GM19438 (cell line): ENCODE measurements around the gene TLK2.
"Not testable (repeated sequence)": the region's sequence is repeated elsewhere in the genome, so short reads cannot be mapped to it uniquely, and the experiment has no call there.

Source experiments
- ATAC-seq: cut with Tn5 transposase; IDR thresholded peaks from one replicate; pipeline ENCODE4 v1.9.1; 2021; ENCODE audit warnings: low read depth; ENCODE audit not compliant: unreplicated experiment

TLK2 gene

DNA sequence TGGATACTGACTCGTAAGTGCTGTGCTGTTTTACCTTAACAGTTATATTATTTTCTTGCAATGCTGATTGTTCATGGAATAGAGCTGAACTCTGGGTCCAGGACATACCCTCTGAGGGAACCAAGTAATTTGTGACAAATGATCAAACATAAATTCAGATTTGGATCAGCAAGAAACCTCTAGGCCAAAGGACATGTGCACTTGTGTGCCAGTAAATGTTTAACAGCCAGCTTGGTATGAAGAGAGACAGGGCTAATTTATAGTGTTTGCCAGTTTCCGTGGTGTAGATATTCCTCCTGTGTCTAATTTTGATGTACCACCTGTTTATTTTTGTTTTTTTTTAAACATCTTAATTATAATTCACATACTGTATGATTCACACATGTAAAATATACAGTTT lies 118.0 kb downstream of the TLK2 start:
- no peak for ATAC-seq

- no peak for ATAC-seq
These were observed 118.5 kb downstream of the TLK2 start for GRCh38 chr17:62597150-62597549.

GRCh38 chr17:62597920-62598319 lies 119.3 kb downstream of the TLK2 start:
- ATAC-seq = no peak

- ATAC-seq = no peak
These were observed 121.5 kb downstream of the TLK2 start for GRCh38 chr17:62599964-62600657.

DNA sequence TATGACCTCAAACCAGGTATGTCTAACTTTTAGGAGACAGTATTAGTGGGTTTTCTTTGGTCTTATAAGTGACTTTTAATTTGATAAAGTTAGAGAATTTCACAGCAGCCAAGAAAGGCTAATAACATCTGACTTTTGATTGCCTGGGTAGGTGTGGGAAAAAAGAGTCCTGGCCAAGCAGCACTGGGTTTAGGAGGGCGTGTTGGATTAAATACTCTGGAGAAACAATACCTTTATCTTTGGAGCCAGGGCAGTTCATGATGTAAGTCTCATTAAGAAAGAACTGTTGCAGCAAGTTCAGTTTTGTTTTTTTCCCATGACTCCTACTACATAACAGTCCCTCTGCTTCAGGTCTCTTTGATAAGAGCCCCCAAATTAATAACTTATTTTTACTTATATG lies 122.2 kb downstream of the TLK2 start:
- ATAC-seq = no peak

DNA sequence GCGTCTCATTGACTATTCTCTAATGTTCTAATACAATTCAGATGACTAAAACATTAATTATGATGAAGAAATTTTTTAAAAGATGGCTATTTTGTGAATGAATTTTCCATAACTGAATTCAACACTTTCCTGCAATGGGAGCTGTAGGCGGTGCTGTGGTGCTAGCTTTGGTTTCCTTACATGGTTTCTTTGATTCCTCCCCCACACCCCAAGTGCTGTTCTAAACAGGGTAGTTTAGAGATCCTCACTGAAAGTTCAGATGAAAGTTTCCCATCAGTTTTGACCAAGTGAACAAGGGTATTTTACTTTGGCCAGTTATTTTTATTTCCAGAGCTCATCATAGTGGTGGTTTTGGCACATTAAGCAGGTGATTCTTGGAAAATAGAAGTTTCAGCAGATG lies 122.8 kb downstream of the TLK2 start:
- no peak for ATAC-seq

GRCh38 chr17:62603783-62604182 lies 125.2 kb downstream of the TLK2 start:
- not testable (repeated sequence) for ATAC-seq

- ATAC-seq = no peak
These were observed 127.0 kb downstream of the TLK2 start for GRCh38 chr17:62605588-62605987.

DNA sequence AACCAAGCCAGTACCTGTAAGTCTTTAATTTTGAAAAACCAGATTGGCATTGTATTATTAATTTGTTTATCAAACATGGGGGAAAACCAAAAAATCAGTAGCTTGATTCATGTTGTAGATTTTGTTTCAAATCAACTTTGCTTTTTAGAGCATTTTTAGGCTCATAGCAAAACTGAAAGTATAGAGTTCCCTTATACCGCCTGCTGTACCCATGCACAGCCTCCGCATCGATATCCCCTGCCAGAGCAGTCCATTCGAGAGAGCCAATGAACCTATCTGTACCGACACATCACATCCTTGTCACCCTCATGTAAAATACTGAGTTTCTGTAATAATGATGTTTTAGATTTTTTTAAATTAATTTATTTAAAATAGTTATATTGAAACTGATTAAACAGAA lies 132.7 kb downstream of the TLK2 start:
- ATAC-seq = no peak

GRCh38 chr17:62611728-62612127 lies 133.1 kb downstream of the TLK2 start:
- no peak for ATAC-seq

DNA sequence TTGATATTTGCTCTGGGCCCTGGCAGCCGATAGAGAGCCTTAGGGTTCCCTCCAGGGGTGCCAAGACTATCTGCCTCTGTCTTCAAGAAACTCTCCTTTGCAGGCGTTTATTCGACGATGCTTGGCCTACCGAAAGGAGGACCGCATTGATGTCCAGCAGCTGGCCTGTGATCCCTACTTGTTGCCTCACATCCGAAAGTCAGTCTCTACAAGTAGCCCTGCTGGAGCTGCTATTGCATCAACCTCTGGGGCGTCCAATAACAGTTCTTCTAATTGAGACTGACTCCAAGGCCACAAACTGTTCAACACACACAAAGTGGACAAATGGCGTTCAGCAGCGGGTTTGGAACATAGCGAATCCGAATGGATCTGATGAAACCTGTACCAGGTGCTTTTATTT lies 133.7 kb downstream of the TLK2 start:
- not testable (repeated sequence) for ATAC-seq

GRCh38 chr17:62613095-62613494 lies 134.5 kb downstream of the TLK2 start:
- not testable (repeated sequence) for ATAC-seq

GRCh38 chr17:62614142-62614541 lies 135.5 kb downstream of the TLK2 start:
- ATAC-seq = no peak

DNA sequence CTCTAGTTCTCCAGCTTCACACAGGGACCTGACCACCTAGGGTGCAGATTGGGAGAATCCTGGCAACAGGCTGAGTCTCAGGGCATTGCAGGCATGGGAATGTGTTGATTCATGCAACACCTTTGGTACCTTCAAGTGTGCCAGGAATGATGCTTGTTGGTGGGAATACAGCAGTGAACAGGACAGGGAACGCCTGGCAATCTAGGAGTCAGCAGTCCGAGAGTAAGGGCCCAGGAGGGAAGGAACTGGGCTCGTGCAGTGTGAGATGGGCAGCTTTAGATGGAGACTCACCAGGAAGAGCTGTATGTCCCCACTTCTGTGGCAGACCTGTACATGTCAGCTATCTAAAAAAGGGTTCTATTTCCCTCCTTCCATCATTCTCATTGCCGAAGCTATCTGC lies 136.9 kb downstream of the TLK2 start:
- no peak for ATAC-seq

DNA sequence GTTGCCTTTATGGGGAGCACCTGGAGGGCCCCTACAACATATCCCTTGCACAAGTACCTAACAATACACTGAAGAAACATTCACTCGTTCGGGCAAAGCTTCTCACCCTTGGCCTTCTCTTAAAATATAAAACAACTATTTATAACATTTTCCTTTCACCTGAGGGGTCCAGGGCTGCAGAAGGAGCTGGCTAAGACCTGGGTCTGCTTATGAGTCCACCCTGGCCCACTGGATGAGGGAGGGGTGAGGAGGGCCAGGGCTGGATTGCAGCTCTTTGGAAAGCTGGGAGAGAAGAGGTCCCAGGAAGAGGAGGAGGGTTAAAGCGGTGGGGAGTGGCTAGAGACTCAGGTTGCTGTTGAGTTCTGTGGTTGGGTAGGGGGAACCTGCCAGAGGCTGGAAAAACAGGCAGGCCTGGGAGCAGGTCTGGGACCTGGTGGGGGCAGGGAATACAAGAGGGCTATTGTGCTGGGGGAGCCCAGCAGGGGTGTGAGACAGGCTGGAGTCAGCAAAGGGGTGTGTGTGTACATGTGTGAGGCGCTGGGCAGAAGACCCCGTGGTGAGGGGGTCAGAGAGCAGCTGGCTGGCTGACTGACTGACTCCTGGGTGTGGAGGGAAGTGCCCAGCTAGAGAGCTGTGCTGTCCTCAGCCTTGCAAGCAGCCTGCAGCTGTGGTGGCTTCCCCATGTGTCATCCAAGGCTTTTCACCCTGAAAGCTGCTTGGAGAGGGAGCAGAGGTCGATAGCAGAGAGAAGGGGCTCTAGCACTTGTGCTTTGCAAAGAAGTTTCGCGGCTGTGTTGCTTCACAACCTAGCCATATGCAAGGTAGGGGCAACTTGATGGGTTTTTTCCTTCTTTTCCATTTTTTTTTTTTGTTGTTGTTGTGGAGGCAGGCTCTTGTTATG lies 138.6 kb downstream of the TLK2 start:
- ATAC-seq = no peak

GRCh38 chr17:62617894-62618472 lies 139.4 kb downstream of the TLK2 start:
- no peak for ATAC-seq

GRCh38 chr17:62618647-62619416 lies 140.2 kb downstream of the TLK2 start:
- ATAC-seq = no peak

DNA sequence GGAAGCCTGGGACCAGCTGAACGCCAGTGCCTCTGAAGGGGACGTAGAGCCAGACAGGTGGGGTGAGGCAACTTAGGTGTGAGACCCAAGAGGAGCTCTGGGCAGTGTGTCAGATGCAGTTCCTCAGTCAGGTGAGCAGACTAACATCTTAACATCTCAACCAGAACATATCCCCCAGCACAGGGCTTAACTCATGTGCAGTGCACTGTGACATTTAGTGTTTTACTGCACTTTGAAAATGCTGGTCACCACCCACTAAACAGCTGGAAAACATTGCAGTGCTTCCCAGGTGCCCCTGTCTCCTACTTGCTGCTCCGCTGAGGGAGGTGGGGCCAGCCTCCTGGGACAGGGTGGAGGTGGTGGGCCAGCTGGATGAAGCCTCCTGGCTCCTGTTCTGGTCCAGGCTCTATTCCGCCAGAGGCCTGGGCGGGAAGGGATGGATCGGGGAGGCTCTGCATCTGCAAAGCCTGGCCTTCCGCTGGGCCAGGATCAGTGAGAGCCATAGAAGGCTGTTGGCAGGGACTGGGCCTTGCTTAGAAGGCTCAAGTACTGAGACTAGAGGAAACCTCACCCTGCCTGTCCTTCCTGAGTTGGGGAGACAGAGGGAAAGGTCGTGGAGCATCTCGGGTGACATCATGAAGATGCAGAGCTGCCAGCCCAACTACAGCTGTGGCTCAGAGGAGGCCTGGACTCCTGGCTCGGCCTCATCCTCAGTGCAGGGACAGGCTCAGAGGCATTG lies 141.0 kb downstream of the TLK2 start:
- no peak for ATAC-seq

DNA sequence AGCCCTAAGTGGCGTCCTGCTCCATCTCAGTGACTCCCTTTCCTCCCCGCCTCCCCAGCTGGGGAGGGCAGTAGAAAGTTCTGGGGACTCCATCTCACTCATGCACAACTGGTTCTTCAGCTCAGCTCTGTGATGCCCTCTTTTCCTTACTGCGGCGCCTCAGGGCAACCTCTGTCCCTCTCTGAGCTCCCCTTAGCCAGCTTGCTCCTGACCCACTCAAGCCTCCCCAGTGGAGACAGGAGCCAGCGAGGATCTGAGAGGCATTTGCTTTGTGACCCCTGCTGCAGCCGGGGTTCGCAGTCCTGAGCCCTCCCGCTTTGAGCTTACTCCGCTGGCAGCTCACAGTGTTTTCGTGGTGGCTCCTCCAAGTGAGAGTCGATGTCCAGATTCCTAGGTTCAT lies 142.6 kb downstream of the TLK2 start:
- ATAC-seq = no peak

DNA sequence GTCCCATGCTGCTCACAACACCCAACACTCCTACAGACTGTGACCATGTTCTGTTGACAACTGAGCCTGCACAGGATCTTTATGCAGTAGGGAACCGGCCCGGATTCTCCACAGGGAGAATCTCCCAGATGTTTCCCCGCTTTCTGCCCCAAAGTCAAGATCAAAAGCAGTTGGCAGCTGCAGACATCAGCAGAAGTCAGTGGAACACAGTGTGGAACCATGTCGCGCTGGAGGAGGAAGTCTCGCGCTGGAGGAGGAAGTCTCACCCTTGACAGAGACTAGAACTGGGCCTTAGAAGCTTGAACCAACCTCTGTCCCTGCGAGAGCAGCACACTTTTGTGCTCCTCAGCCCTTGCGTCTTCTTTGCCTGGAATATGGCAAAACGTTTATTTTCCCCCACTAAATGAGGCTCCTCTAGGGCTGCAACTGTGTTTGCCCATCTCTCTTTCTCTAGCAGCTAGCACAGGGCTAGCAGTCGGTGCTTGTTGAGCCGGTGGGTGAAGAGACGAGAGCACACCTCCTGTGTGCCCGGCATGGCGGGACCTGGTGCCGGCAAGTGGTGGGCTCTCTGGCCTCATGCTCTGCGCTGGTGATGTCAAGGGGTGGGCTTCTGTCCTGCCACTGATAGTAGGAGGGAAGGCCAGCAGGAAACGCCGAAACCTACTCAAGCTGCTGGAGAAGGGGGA lies 146.7 kb downstream of the TLK2 start:
- ATAC-seq = no peak
